SK-N-SH (cell line): ENCODE results near the gene RAD1. TPM values are rescaled to one million over a fixed set of nuclear protein-coding genes. Genes with fewer than 3 reads are reported as not detected.

ENCODE experiments used
- CTCF ChIA-PET: fragments of 300-600, 350-600 bp; formaldehyde crosslinking; extraction: SDS; loops from one replicate; lab custom pipeline; 2021; lab: Yijun Ruan, JAX
- POLR2A ChIA-PET: fragments of 350-600 bp; sonication (Branson Sonifier 250); formaldehyde crosslinking; extraction: SDS; loops from one replicate; lab custom pipeline; 2020; ENCODE audit warnings: antibody characterized with exemption, inconsistent platforms; lab: Yijun Ruan, JAX
- DNase-seq: peaks from one replicate; pipeline ENCODE4 v3.0.0; 2012
- H2AFZ ChIP-seq: fragments of 200-600 bp; sonication (generic); 2 replicates; pipeline ENCODE4 v1.8.1; 2016; ENCODE audit warnings: antibody characterized with exemption, mild to moderate bottlenecking, low read depth
- H3F3A ChIP-seq: fragments of 200-600 bp; sonication (generic); replicated peaks from 2 replicates; pipeline ENCODE3; 2016; ENCODE audit warnings: antibody characterized with exemption, mild to moderate bottlenecking; ENCODE audit not compliant: insufficient read depth
- H3K27ac ChIP-seq, 2 experiments: fragments of 200-500 bp in 1 of 2; fragments of 200-600 bp in 1 of 2; sonication (Bioruptor generic) in 1 of 2; sonication (generic), shearing (Covaris generic) in 1 of 2; 2 replicates each; pipeline versions ENCODE4 v1.5.1 to v1.6.1; 2014 to 2016; ENCODE audit warnings: low read depth in 2 of 2, inconsistent platforms in 1 of 2, low read length in 1 of 2, mild to moderate bottlenecking in 1 of 2, mixed read lengths in 1 of 2
- H3K27me3 ChIP-seq: fragments of 200-600 bp; sonication (generic), shearing (Covaris generic); 2 replicates; pipeline ENCODE4 v1.6.1; 2016; ENCODE audit warnings: mixed run types; ENCODE audit not compliant: insufficient read depth
- H3K36me3 ChIP-seq, 2 experiments: fragments of 200-500 bp in 1 of 2; fragments of 200-600 bp in 1 of 2; sonication (Bioruptor generic) in 1 of 2; sonication (generic) in 1 of 2; replicated peaks in 1 of 2; 2 replicates each; pipeline versions ENCODE3 to v1.5.1; 2014 to 2016; ENCODE audit warnings: low read length in 1 of 2, mild to moderate bottlenecking in 1 of 2; ENCODE audit not compliant: insufficient read depth in 2 of 2, control insufficient read depth in 1 of 2
- H3K4me1 ChIP-seq, 2 experiments: fragments of 200-500 bp in 1 of 2; fragments of 200-600 bp in 1 of 2; sonication (Bioruptor generic) in 1 of 2; sonication (generic), shearing (Covaris generic) in 1 of 2; 2 replicates each; pipeline versions ENCODE4 v1.5.1 to v1.6.1; 2014 to 2016; ENCODE audit warnings: low read depth in 1 of 2, low read length in 1 of 2, mixed run types in 1 of 2; ENCODE audit not compliant: insufficient read depth in 2 of 2, control insufficient read depth in 1 of 2
- H3K4me2 ChIP-seq: fragments of 200-600 bp; sonication (generic), shearing (Covaris generic); 2 replicates; pipeline ENCODE4 v1.6.1; 2017; ENCODE audit warnings: mixed run types
- H3K4me3 ChIP-seq, 2 experiments: fragments of 200-500 bp in 1 of 2; fragments of 200-600 bp in 1 of 2; sonication (Bioruptor generic) in 1 of 2; sonication (generic), shearing (Covaris generic) in 1 of 2; 2 replicates each; pipeline versions ENCODE4 v1.5.1 to v1.8.1; 2014 to 2016; ENCODE audit warnings: low read depth in 2 of 2, inconsistent platforms in 1 of 2, low read length in 1 of 2, mild to moderate bottlenecking in 1 of 2, mixed read lengths in 1 of 2, moderate library complexity in 1 of 2
- H3K79me2 ChIP-seq: fragments of 200-600 bp; sonication (generic); 2 replicates; pipeline ENCODE4 v1.8.1; 2017; ENCODE audit warnings: mild to moderate bottlenecking; ENCODE audit not compliant: insufficient read depth
- H3K9ac ChIP-seq: fragments of 200-600 bp; sonication (generic); 2 replicates; pipeline ENCODE4 v1.6.1; 2017; ENCODE audit warnings: mixed run types
- H3K9me2 ChIP-seq: fragments of 200-600 bp; sonication (generic); 2 replicates; pipeline ENCODE4 v1.6.1; 2017; ENCODE audit warnings: mixed run types
- H3K9me3 ChIP-seq: fragments of 200-600 bp; sonication (generic); 2 replicates; pipeline ENCODE4 v1.6.1; 2017; ENCODE audit warnings: mixed run types, mild to moderate bottlenecking, moderate library complexity
- H4K20me1 ChIP-seq: fragments of 200-600 bp; sonication (generic); 2 replicates; pipeline ENCODE4 v1.6.1; 2017; ENCODE audit warnings: mild to moderate bottlenecking, mixed run types; ENCODE audit not compliant: insufficient read depth
- CHD2 ChIP-seq: fragments of 150-350 bp; IDR thresholded peaks from 2 replicates; pipeline ENCODE4 v1.6.1; 2018; ENCODE audit warnings: low read length; ENCODE audit not compliant: partially characterized antibody
- ELF1 ChIP-seq: IDR thresholded peaks from 2 replicates; pipeline ENCODE4 v1.4.0; 2012
- EP300 ChIP-seq, 2 experiments: IDR thresholded peaks; 2 replicates each; pipeline versions ENCODE4 v1.4.0 to v1.6.1; 2012; ENCODE audit warnings: borderline replicate concordance in 1 of 2, low read depth in 1 of 2, low read length in 1 of 2
- FOXJ3 ChIP-seq: sonication (generic); formaldehyde crosslinking; IDR thresholded peaks from 2 replicates; pipeline ENCODE4 v1.5.1; 2020; ENCODE audit warnings: mild to moderate bottlenecking, missing genetic modification reagents
- FOXM1 ChIP-seq: IDR thresholded peaks from 2 replicates; pipeline ENCODE4 v1.4.0; 2012; ENCODE audit warnings: low read depth, mild to moderate bottlenecking
- GABPA ChIP-seq: IDR thresholded peaks from 2 replicates; pipeline ENCODE4 v1.4.0; 2012; ENCODE audit warnings: low read depth, mild to moderate bottlenecking
- IRF3 ChIP-seq: fragments of 150-350 bp; IDR thresholded peaks from 2 replicates; pipeline ENCODE4 v1.6.1; 2016; ENCODE audit warnings: mild to moderate bottlenecking, low read depth, low read length
- JUND ChIP-seq: IDR thresholded peaks from 2 replicates; pipeline ENCODE4 v1.4.0; 2012
- MEF2A ChIP-seq: IDR thresholded peaks from 2 replicates; pipeline ENCODE4 v1.4.0; 2012; ENCODE audit warnings: low read depth, borderline replicate concordance
- NFIC ChIP-seq: IDR thresholded peaks from 2 replicates; pipeline ENCODE4 v1.4.0; 2012; ENCODE audit warnings: borderline replicate concordance
- NRF1 ChIP-seq: IDR thresholded peaks from 2 replicates; pipeline ENCODE4 v1.6.1; 2012; ENCODE audit warnings: low read depth, mild to moderate bottlenecking, low read length
- POLR2AphosphoS5 ChIP-seq: IDR thresholded peaks from 2 replicates; pipeline ENCODE4 v1.6.1; 2012; ENCODE audit warnings: low read depth, low read length
- RAD21 ChIP-seq: IDR thresholded peaks from 2 replicates; pipeline ENCODE4 v1.6.1; 2012; ENCODE audit warnings: mild to moderate bottlenecking, low read length
- RCOR1 ChIP-seq: fragments of 150-350 bp; IDR thresholded peaks from 2 replicates; pipeline ENCODE4 v1.6.1; 2017; ENCODE audit warnings: antibody characterized with exemption, low read length
- REST ChIP-seq: IDR thresholded peaks from 2 replicates; pipeline ENCODE4 v1.6.1; 2012; ENCODE audit warnings: mild to moderate bottlenecking, low read depth, low read length, moderate library complexity
- RFX5 ChIP-seq: IDR thresholded peaks from 2 replicates; pipeline ENCODE4 v1.6.1; 2012; ENCODE audit warnings: mild to moderate bottlenecking, improper control_type of control experiment, low read length
- RXRA ChIP-seq: IDR thresholded peaks from 2 replicates; pipeline ENCODE4 v1.4.0; 2012; ENCODE audit warnings: low read depth, mild to moderate bottlenecking, borderline replicate concordance
- SIN3A ChIP-seq: IDR thresholded peaks from 2 replicates; pipeline ENCODE4 v1.6.1; 2012; ENCODE audit warnings: low read depth, mild to moderate bottlenecking, low read length, moderate library complexity, borderline replicate concordance
- SMC3 ChIP-seq: IDR thresholded peaks from 2 replicates; pipeline ENCODE4 v1.6.1; 2012; ENCODE audit warnings: low read depth, low read length, improper control_type of control experiment
- USF2 ChIP-seq: fragments of 150-350 bp; IDR thresholded peaks from 2 replicates; pipeline ENCODE4 v1.6.1; 2017; ENCODE audit warnings: antibody characterized with exemption, low read length, low read depth, borderline replicate concordance
- YY1 ChIP-seq: IDR thresholded peaks from 2 replicates; pipeline ENCODE4 v1.4.0; 2012; ENCODE audit warnings: low read depth, mild to moderate bottlenecking
- ZBTB33 ChIP-seq: IDR thresholded peaks from 2 replicates; pipeline ENCODE4 v1.4.0; 2012; ENCODE audit warnings: low read depth, borderline replicate concordance
- WGBS: methylation state at CpG from one replicate; pipeline ENCODE4 v1.1.6; 2017; ENCODE audit warnings: low lambda C conversion rate; 5-methylcytosine and 5-hydroxymethylcytosine counted together
- polyA plus RNA-seq, 3 experiments: library from polyadenylated mRNA; depleted of rRNA; stranded (reverse); fragments of >200 nt; gene quantifications; 2 replicates each; pipeline ENCODE4 v1.2.3, GENCODE V29; 2012

RAD1 gene
- polyA plus RNA-seq, 1 of the 3 experiments (the other 2 are of a cell fraction) = 21.2 TPM

GRCh38 chr5:34868791-34869190 lies 46.5 kb downstream of the RAD1 start:
- Histone ChIP-seq H3K4me1 (peaks cover 0 to 3% of the 10 kb centered on the region in 2 experiments; a peak in 1 of 4 replicates), H3K9me2 (no peaks in the 10 kb centered on the region), H3K36me3 (no peaks in the 10 kb centered on the region), H3K9me3 (no peaks in the 10 kb centered on the region), H3F3A (no peaks in the 10 kb centered on the region), H3K4me2 (no peak overlapping the region), H3K27me3 (no peaks in the 10 kb centered on the region), H3K9ac (no peak overlapping the region), H2AFZ (no peak overlapping the region), H3K27ac (no peak overlapping the region), H3K79me2 (no peaks in the 10 kb centered on the region), H3K4me3 (no peak overlapping the region), H4K20me1 (no peaks in the 10 kb centered on the region)
- WGBS = 80% methylated on average over 1 of the region's 1 CpG
- TF ChIP-seq ELF1 = no peak
- no peak for TF ChIP-seq RXRA
- no peak for TF ChIP-seq NFIC
- TF ChIP-seq SMC3 = no peak
- TF ChIP-seq REST = no peak
- TF ChIP-seq GABPA = no peak
- TF ChIP-seq RFX5 = no peak
- TF ChIP-seq FOXJ3 = no peak
- no peak for TF ChIP-seq SIN3A
- TF ChIP-seq ZBTB33 = no peak
- TF ChIP-seq RAD21 = no peak
- DNase-seq = no peak
- CTCF ChIA-PET = no interaction called here
- POLR2A ChIA-PET = interaction anchor here (0.6 kb wide), 1 partner anchor 30 kb away, joined by 3 read pairs; the partner anchor contains the start of gene TTC23L

- Histone ChIP-seq H3F3A (no peaks in the 10 kb centered on the region), H3K4me2 (no peak overlapping the region), H3K79me2 (no peaks in the 10 kb centered on the region), H3K9ac (no peak overlapping the region), H2AFZ (no peak overlapping the region), H4K20me1 (no peaks in the 10 kb centered on the region), H3K36me3 (no peaks in the 10 kb centered on the region), H3K27ac (no peak overlapping the region), H3K9me3 (no peaks in the 10 kb centered on the region), H3K4me3 (no peak overlapping the region), H3K9me2 (no peaks in the 10 kb centered on the region), H3K4me1 (peaks cover 0 to 3% of the 10 kb centered on the region in 2 experiments; a peak in 1 of 4 replicates), H3K27me3 (no peaks in the 10 kb centered on the region)
- ChIA-PET POLR2A (no interaction called here), CTCF (interaction anchor here (1.2 to 2.2 kb wide), 2 partner anchors 9 to 31 kb away, joined by 3 to 8 read pairs; no protein-coding TSS in a partner anchor)
- TF ChIP-seq CHD2 (no peak), EP300 (IDR thresholded peaks at IDR 0.05; ENCODE audit: borderline replicate concordance in 1 of 2, low read depth in 1 of 2, low read length in 1 of 2) (no peak), JUND (no peak), RFX5 (no peak), MEF2A (no peak), FOXM1 (no peak), NRF1 (no peak), NFIC (no peak), GABPA (no peak), RCOR1 (no peak), USF2 (no peak), IRF3 (no peak), POLR2AphosphoS5 (no peak), RAD21 (no peak), YY1 (no peak)
- WGBS = 92% methylated on average over 3 of the region's 3 CpGs
- no peak for DNase-seq
Measured at GRCh38 chr5:34867660-34868059, 47.6 kb downstream of the RAD1 start.
